NB4 (cell line): ENCODE data around the gene PTGIS.

Experiments
- CTCF ChIP-seq: IDR thresholded peaks from one replicate; pipeline ENCODE4 v1.5.1; 2012; ENCODE audit warnings: low read depth, low read length
- MYC ChIP-seq: IDR thresholded peaks from 2 replicates; pipeline ENCODE4 v1.6.1; 2011; ENCODE audit warnings: low read depth, low read length
- POLR2A ChIP-seq: IDR thresholded peaks from 2 replicates; pipeline ENCODE4 v1.6.1; 2011; ENCODE audit warnings: mild to moderate bottlenecking; ENCODE audit not compliant: insufficient read length; ENCODE audit errors: extremely low read depth
- TF ChIP-seq, protein P1 (sequence below): IDR thresholded peaks from 2 replicates; pipeline ENCODE4 v1.6.1; 2011; ENCODE audit warnings: low read depth, low read length

DNA sequence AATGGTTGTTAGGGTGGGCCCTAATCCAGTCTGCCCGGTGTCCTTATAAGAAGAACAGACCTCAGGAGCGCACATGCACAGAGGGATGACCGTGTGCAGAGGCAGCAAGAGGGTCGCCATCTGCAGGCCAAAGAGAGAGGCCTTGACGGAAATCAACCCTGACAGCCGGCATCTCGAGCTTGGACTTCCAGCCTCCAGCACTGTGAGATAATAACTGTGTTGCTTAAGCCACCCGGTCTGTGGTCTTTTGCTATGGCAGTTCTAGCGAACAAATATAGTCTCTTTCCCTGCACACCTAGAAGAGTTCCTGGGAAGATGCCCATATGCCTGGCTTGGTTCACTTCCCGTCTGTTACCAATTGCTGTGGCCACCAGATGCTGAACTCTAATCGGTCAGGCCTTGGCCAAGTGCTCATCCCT, 35.3 kb upstream of the PTGIS start:
- TF ChIP-seq MYC: no peak
- peak; percentile 64 for TF ChIP-seq CTCF
- TF ChIP-seq POLR2A: no peak
- TF ChIP-seq, protein P1, sequence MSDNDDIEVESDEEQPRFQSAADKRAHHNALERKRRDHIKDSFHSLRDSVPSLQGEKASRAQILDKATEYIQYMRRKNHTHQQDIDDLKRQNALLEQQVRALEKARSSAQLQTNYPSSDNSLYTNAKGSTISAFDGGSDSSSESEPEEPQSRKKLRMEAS: no peak
